Measurements from ENCODE around the gene TTC3. TPM values are rescaled to one million over a fixed set of nuclear protein-coding genes. Genes with fewer than 3 reads are reported as not detected.

The TTC3 gene
- total RNA-seq, 2 donors from 2014 or later = 184 to 273 TPM

DNA sequence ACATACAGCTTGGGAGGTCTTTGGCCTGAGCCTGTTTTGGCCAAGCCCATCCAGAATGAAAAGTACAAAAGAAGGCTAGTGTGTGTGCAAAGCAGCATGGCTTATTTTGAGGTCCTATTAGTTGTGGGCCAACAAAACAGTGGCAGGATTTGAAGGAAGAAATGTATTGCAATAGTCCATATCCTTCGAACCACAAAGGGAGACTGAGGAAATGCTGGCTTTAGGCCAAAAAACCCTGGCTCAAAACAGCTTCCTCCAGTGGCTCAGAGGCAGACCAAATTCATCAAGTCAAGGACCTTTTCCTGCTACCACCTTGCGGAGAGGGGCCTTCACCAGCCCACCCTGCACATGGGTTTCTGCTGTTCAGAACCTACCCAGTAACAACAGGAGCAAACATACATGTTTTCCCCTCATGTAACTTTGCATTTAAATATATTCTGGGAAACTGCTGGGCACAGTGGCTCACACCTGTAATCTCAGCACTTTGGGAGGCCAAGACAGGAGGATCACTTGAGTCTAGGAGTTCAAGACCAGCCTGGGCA, 150.8 kb downstream of the TTC3 start:
- Mint-ChIP-seq H3K27ac (no peak overlapping the region), H3K4me3 (no peak overlapping the region), H3K9me3 (peaks cover 11% of the 10 kb centered on the region), H3K27me3 (ENCODE audit: insufficient read depth) (peaks cover 20% of the 10 kb centered on the region), H3K36me3 (ENCODE audit: low read depth) (peaks cover 66% of the 10 kb centered on the region), H3K4me1 (no peaks in the 10 kb centered on the region)
- no peak overlapping the region for H3K27ac ChIP-seq (ENCODE audit: low read depth, low read length)
- no peaks in the 10 kb centered on the region for H3K27me3 ChIP-seq (ENCODE audit: control insufficient read depth, insufficient read depth, low read length, poor library complexity, severe bottlenecking)
- H3K4me1 ChIP-seq (ENCODE audit: control insufficient read depth, insufficient read depth, low read length) = no peaks in the 10 kb centered on the region
- 95 to 97% methylated on average over 2 of the region's 2 CpGs for WGBS, 2 experiments (ENCODE audit: insufficient coverage in 1 of 2, insufficient read length in 1 of 2)
- no peak for DNase-seq
- no peaks in the 10 kb centered on the region for H3K9me3 ChIP-seq (ENCODE audit: control insufficient read depth, low read length)
- H3K9ac ChIP-seq (ENCODE audit: extremely low read depth, low read length, poor library complexity, severe bottlenecking) = no peak overlapping the region
- H3K36me3 ChIP-seq (ENCODE audit: control insufficient read depth, insufficient read depth, low read length) = peaks cover 70% of the 10 kb centered on the region
- H3K4me3 ChIP-seq (ENCODE audit: low read length) = no peak overlapping the region
- no peak for TF ChIP-seq CTCF (conservative IDR thresholded peaks at IDR 0.05)

DNA sequence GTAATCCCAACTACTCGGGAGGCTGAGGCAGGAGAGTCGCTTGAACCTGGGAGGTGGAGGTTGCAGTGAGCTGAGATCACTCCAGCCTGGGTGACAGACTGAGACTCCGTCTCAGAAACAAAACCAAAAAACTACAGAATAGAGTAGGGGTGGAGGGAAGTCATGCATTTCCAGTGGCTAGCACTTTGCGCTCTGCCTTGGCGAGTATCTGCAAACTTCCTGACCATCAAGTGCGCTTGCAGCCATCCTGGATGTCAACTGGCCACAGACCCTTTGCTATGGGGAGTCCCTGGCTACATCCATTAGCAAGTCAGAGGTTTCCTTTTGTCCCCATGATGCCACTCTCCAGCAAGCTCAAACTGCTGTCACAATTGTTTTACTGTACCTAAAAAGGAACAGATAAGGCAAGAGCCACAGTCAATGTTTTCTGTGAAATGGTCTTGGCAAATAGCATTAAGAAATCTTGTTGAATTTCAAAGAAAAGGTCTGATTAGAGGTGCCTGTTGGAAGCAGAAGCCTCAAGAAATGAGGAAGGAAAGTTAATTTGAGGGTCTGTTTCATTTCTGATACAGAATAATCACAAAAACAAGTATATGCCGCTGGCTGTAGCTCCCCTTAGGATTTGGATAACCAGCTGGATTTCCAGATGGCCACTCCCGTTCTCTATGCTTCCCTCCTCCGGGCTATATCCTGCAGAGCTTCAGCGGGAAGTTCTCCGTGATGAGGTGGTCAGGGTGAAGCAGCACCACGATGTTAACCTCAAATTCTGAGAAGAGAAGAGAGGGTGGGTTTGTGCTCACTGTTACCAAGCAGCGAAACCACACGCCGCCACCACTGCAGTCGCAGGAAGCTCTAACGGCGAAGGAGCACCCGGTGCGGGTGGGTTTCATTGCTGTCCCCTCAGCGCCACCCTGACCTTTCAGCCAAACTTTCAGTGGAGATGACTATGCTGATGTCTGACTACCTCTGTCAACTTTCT, 152.1 kb downstream of the TTC3 start:
- H3K4me1 Mint-ChIP-seq = no peaks in the 10 kb centered on the region
- no peaks in the 10 kb centered on the region for H3K9me3 ChIP-seq (ENCODE audit: control insufficient read depth, low read length)
- peaks cover 78% of the 10 kb centered on the region for H3K36me3 Mint-ChIP-seq (ENCODE audit: low read depth)
- H3K4me3 ChIP-seq (ENCODE audit: low read length) = no peak overlapping the region
- H3K36me3 ChIP-seq (ENCODE audit: control insufficient read depth, insufficient read depth, low read length) = peaks cover 80% of the 10 kb centered on the region
- no peak overlapping the region for H3K4me3 Mint-ChIP-seq
- DNase-seq = no peak
- 96 to 99% methylated on average over 19 to 21 of the region's 21 CpGs for WGBS, 2 experiments (ENCODE audit: insufficient coverage in 1 of 2, insufficient read length in 1 of 2)
- H3K27ac ChIP-seq (ENCODE audit: low read depth, low read length) = no peak overlapping the region
- H3K4me1 ChIP-seq (ENCODE audit: control insufficient read depth, insufficient read depth, low read length) = no peaks in the 10 kb centered on the region
- H3K9ac ChIP-seq (ENCODE audit: extremely low read depth, low read length, poor library complexity, severe bottlenecking) = no peak overlapping the region
- H3K27me3 Mint-ChIP-seq (ENCODE audit: insufficient read depth) = peaks cover 8% of the 10 kb centered on the region
- H3K27ac Mint-ChIP-seq = no peak overlapping the region
- H3K9me3 Mint-ChIP-seq = peaks cover 11% of the 10 kb centered on the region
- no peak for TF ChIP-seq CTCF (conservative IDR thresholded peaks at IDR 0.05)
- no peaks in the 10 kb centered on the region for H3K27me3 ChIP-seq (ENCODE audit: control insufficient read depth, insufficient read depth, low read length, poor library complexity, severe bottlenecking)

DNA sequence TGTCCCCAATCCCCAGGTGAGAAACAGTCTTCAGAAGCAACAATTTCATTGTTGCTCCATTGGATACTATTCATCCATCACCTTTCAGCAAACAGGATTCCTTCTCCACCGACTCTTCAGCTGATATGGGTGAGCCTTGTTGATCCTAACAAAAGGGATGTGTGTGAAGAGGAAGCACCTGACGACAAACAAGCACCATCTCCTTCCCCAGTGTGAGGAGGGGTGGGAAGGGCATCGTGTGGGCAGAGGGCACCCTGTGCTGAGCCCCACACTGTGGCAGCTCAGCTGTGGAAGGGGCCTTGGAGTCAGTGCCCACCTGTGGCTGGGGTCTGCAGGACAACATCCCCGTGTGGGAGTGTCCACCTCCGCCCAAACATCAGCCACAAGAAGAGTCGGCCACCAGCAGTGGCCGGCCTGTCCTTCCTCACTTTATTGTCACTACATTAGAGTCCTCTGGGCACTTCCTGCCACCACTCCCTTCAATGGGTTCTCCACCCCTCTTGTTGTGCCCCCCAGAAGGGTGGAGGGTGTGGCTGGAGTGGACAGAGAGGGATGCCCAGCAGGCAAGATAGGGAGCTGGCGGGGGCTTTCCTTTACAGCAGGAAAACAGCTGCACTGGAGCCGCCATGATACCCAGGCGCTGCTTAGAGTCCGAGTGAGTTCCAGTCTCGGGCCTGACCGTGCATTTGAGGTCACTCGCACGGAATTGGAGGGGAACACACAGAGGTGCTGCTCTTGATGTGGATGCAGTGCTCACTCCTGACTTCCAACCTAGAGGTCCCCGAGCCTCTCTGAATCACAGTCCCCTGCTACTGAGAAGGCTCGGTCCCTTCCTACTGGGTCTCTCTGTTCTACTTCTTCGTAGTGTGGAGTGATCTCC, 153.2 kb downstream of the TTC3 start:
- H3K27ac ChIP-seq (ENCODE audit: low read depth, low read length) = no peak overlapping the region
- Mint-ChIP-seq H3K27me3 (ENCODE audit: insufficient read depth) (peaks cover 2% of the 10 kb centered on the region), H3K4me3 (no peak overlapping the region), H3K36me3 (ENCODE audit: low read depth) (peaks cover 86% of the 10 kb centered on the region), H3K4me1 (peaks cover 3% of the 10 kb centered on the region), H3K27ac (no peak overlapping the region), H3K9me3 (peaks cover 6% of the 10 kb centered on the region)
- no peak for DNase-seq
- no peak for TF ChIP-seq CTCF (conservative IDR thresholded peaks at IDR 0.05)
- peaks cover 76% of the 10 kb centered on the region for H3K36me3 ChIP-seq (ENCODE audit: control insufficient read depth, insufficient read depth, low read length)
- H3K9me3 ChIP-seq (ENCODE audit: control insufficient read depth, low read length) = no peaks in the 10 kb centered on the region
- 94 to 97% methylated on average over 13 to 18 of the region's 18 CpGs for WGBS, 2 experiments (ENCODE audit: insufficient coverage in 1 of 2, insufficient read length in 1 of 2)
- no peaks in the 10 kb centered on the region for H3K27me3 ChIP-seq (ENCODE audit: control insufficient read depth, insufficient read depth, low read length, poor library complexity, severe bottlenecking)
- no peak overlapping the region for H3K4me3 ChIP-seq (ENCODE audit: low read length)
- no peak overlapping the region for H3K9ac ChIP-seq (ENCODE audit: extremely low read depth, low read length, poor library complexity, severe bottlenecking)
- H3K4me1 ChIP-seq (ENCODE audit: control insufficient read depth, insufficient read depth, low read length) = no peaks in the 10 kb centered on the region
